HuH-7 (cell line): Measurements from ENCODE around the gene KLHL13.
"Not testable (repeated sequence)": the region's sequence is repeated elsewhere in the genome, so short reads cannot be mapped to it uniquely, and the experiment has no call there.

ENCODE experiments used
- DNase-seq: peaks from one replicate; pipeline ENCODE4 v3.0.0; 2011; ENCODE audit warnings: low spot score

KLHL13 gene

GRCh38 chrX:118066867-118067515, 49.6 kb downstream of the KLHL13 start:
- no peak for DNase-seq

GRCh38 chrX:118062817-118063615, 53.6 kb downstream of the KLHL13 start:
- no peak for DNase-seq

- DNase-seq = no peak
Measured at GRCh38 chrX:118062048-118062789, 54.4 kb downstream of the KLHL13 start.

- DNase-seq = no peak
Measured at GRCh38 chrX:118058924-118059323, 57.7 kb downstream of the KLHL13 start.

- DNase-seq = no peak
Measured at GRCh38 chrX:118056870-118057269, 59.7 kb downstream of the KLHL13 start.

GRCh38 chrX:118049713-118050112, 66.9 kb downstream of the KLHL13 start:
- no peak for DNase-seq

DNA sequence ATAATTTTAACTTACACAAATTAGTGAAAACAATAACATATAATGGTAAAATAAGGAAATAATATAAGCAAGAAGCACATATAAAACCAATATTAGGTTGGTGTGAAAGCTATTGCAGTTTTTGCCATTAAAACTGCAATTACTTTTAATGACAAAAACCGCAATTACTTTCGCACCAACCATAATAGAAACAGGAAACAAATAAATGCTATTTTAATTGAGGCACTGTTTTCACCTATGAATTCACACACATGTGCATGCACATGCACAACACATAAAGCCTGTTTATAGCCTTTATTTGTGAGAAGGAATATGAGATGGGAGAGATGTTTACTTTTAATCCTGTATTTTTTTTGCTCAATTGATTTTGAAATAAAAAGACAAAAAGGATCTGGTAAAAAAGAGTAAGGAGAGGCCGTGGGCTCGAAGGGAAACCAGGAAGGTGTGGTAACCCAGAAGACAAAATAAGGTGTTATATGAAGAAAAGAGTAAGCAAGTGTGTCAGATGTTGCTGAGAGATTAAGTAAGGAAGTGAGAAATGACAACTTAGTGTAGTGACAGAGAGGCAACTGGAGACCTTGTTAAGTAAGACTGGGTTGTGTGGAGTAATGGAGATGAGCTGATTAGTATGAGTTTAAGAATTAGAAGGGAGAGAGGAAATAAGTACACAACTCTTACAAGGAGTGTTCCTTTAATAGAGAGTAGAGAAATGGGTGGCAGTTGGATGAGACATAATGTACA, 69.0 kb downstream of the KLHL13 start:
- DNase-seq = no peak

- DNase-seq = no peak
Measured at GRCh38 chrX:118039591-118039990, 77.0 kb downstream of the KLHL13 start.

DNA sequence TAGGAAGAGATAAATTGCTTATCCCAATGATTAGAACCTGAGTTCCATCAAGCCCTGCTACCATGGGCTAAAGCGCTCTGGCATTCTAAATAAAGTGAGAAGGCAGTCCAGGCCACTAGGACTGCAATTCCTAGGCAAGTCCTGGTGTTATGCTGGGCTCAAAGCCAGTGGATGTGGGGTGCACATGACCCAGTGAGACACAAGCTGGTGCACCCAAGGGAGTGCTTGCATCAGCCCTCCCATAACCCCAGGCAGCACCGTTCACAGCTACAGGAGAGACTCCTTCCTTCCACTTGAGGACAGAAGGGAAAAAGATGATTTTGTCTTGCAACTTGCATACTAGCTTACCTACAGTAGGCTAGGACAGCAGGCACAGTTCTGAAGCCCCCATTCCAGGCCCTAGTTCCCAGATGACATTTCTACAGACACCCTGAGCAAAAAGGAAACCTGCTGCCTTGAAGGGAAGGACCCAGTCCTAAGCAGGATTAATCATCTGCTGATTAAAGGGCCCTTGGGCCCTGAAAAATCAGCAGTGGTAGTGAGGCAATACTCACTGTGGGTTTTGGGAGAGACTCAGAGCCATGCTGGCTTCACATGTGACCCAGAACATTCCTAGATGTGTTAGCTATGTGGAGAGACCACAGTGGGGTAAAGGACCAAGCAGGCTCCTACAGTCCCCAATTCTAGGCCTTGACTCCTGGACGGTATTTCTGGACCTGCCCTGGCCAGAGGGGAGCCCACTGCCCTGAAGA, 77.8 kb downstream of the KLHL13 start:
- DNase-seq = no peak

DNA sequence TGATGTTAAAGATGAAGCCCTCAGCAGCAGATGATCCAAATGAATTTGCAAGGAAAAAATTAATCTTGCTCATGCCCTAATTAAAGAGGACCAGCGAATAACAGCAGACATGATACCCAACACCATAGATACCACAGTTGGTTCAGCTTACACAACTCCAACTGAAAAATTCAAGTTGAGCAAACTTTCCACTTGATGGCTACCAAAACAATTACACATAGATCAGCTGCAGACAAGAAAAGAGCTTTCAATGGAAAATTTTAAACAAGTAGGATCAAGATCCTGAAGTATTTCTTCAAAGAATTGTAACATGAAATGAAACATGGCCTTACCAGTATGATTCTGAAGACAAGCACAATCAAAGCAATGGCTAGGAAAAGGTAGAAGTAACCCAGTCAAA, 90.0 kb downstream of the KLHL13 start:
- DNase-seq = no peak

DNA sequence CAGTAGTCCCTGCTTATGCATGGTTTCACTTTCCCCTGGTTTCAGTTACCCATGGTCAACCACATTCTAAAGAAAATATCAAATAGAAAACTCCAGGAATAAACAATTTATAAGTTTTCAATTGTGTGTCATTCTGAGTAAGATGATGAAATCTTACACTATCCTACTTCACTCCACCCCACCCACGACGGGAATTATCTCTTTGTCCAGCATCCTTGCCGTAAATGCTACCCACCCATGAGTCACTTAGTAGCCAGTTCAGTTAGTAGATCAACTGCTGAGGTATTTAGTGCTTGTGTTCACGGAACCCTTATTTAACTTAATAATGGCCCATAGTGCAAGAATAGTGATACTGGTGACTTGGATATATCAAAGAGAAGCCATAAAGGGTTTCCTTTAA, 91.4 kb downstream of the KLHL13 start:
- no peak for DNase-seq

- DNase-seq = no peak
Measured at GRCh38 chrX:118024482-118024881, 92.1 kb downstream of the KLHL13 start.

DNA sequence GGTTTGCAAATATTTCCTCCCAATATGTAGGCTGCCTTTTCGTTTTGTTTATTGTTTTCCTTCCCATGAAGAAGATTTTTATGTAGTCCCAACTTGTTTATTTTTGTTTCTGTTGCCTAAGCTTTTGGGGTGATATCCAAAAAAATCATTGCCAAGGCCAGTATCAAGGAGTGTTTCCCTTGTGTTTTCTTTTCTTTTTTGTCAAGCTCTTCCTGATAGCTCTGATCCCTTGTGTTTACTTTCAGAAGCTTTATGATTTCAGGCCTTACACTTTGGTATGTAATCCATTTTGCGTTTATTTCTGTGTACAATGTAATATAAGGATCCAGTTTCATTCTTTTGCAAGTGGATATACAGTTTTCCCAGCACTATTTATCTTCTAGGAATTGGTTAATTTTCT, 93.9 kb downstream of the KLHL13 start:
- no peak for DNase-seq

DNA sequence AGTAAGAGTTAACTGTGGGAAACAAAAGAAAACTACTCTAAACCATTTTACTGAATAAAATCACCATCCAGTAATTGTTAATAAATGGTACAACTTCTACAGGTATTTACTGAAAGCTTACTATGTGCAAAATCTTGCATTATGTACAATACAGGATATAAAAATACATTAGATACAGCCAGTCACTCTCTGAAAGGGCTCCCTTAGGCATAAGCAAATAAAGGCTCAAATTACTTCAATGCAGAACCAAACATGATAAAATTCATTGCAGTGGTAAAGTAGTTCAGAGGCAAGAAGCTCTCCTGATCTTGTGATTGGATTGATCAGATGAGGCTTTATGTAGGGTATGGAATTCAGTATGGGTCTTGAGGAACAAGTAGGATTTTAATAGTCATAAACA, 100.2 kb downstream of the KLHL13 start:
- no peak for DNase-seq

DNA sequence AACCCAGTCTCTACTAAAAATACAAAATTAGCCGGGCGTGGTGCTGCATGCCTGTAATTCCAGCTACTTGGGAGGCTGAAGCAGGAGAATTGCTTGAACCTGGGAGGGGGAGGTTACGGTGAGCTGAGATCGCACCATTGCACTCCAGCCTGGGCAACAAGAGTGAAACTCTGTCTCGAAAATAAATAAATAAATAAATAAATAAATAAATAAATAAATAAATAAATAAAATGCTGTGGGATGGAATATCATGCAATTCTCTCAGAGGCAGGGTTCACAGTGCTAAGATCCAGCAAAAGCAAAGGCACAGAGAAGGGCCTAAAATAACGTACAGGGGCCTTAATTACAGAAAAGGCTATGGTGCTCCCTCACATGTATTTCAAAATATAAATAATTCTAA, 114.2 kb downstream of the KLHL13 start:
- DNase-seq = not testable (repeated sequence)

DNA sequence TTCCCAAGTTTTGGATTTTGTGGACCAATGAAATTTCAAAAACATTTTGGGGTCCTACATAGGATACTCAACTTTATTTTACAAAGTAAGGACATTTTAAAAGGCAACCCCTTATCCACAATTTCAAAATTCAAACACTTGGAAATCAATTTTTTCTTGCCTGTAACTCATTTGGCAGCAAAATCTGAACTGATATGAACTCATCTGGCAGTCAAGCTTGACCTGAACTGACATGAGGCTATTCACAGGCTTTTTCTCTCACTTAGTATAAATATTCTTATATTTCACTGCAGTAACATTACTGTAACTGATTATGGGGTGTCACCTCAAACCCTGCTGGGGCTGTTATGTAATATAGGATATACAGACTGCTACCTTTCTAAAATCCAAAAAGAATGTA, 116.1 kb downstream of the KLHL13 start:
- DNase-seq = no peak

DNA sequence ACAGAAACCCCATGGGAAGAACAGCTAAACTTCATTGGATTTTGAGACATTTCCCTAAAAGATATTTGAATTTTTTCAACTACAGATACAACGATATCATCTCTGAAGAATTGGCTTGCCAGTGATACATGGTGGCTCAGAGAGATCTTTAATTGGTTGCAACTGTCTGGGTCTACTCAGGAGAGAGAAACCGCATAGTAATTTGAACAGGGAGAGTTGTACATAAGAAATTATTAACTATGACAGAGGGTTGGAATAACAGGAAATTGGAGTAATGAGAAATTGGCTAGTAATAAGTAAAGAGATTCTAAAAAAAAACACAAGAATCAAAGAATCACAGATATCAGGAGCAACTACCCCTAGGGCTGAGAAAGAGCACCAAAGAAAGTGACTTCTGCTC, 118.4 kb downstream of the KLHL13 start:
- DNase-seq = no peak

DNA sequence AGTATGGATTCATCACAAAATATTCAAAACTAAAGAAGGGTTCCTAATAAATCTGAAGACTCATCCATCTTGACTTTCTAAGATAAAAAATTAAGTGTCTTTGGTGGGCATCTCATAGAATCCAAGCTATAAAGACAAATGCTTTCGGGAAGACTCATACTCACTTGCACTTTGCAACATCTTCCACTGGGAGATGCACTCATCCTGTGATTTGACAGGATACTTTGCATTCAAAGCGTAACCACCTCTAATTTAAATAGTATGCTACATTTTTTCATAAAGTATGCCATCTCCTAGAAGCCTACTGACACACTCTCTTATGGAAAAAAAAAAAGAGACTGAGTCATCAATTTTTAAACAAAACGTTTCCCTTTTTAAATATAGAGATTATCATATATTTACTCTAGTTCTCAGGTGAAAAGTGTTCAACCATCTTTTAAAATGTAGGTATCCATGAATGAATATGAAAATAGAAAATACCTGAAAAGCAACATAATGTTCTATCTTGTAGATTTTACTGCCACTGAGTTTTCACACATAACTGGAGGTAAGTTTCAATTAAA, 119.6 kb downstream of the KLHL13 start:
- no peak for DNase-seq

DNA sequence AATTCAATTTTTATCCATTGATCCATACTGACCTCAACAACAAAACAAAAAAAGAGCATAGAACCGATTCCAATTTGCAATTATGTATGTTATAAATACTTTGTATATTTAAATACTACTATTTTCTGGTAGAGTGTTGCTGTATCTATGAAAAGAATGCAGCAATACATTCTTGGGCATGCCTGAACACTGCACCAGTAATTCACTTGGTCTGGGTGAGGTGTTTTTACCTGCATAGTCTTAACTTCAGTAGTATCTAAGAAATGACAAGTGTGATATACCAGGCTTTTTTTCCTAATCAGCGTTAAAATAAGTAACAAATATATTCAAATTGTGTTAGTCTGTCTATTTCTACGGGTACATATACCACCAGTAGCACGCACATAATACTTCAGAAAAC, 120.2 kb downstream of the KLHL13 start:
- no peak for DNase-seq

- no peak for DNase-seq
Measured at GRCh38 chrX:117995378-117995777, 121.2 kb downstream of the KLHL13 start.

GRCh38 chrX:117992192-117992723, 124.4 kb downstream of the KLHL13 start:
- DNase-seq = no peak
